A172 (cell line): ENCODE measurements around the gene SPTSSB. TPM values are rescaled to one million over a fixed set of nuclear protein-coding genes. Genes with fewer than 3 reads are reported as not detected.
A peak's percentile ranks its signal among the peaks of the same experiment; 100 is the strongest.

ENCODE experiments used
- DNase-seq: peaks from one replicate; pipeline ENCODE4 v3.0.0-alpha.2; 2015; ENCODE audit warnings: low spot score
- total RNA-seq: library from RNA; depleted of rRNA; stranded (reverse); fragments of >200 nt; shearing (Covaris generic); gene quantifications from 2 replicates; pipeline ENCODE4 v1.2.3, GENCODE V29; 2014

The SPTSSB gene
- total RNA-seq, 1 experiment from 2014 or later: not detected

DNA sequence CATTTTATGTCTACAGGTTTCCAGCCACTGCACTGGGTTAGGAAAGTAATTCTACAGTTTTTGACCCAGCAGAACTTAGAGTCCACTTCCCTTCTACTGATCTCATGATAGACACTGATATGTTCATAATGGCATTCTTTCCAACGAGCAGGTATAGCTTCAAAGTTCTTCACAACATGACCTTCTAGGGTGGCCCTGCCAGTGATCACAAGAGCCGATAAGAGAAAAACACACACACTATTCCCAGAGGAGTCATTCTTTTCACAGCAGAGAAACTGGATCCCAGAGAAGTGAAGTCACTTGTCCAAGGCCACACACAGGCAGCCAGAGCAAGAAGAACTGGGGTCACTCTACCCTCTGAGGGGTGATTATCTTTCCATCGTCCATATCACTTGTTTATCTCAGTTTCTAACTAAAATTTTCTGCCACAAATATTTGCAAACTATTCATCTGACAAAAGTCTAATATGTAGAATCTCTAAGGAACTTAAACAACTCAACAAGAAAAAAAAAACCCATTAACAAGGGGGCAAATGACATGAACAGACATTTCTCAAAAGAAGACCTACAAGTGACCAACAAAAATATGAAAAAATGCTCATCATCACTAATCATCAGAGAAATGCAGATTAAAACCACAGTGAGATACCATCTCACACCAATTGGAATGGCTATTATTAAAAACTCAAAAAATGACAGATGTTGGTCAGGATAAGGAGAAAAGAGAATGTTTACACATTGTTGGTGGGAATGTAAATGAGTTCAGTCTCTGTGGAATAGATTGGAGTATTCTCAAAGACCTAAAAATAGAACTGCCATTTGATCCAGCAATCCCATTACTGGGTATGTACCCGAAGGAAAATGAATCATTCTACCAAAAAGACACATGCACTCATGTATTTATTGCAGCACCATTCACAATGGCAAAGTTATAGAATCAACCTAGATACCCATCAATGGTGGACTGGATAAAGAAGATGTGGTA, 31.5 kb downstream of the SPTSSB start:
- DNase-seq: no peak

DNA sequence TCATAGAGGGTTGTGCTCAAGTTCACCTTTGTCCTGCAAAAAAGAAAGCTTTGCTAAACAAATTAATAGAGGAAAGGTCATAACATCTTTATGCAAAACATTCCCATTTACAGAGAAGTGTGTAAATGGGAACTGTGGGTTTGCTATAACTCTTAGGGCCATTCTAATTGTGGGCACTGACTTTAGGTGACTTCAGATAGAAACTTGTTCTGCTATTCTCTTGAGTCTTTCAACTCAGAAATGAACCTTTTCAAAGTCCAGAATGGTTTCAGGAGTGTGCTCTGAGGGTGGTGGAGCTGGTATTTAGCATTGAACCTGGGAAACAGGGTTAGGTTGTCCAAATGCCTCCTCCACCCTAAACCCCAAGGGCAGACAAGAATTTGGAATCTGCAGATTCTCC, 34.0 kb downstream of the SPTSSB start:
- no peak for DNase-seq

DNA sequence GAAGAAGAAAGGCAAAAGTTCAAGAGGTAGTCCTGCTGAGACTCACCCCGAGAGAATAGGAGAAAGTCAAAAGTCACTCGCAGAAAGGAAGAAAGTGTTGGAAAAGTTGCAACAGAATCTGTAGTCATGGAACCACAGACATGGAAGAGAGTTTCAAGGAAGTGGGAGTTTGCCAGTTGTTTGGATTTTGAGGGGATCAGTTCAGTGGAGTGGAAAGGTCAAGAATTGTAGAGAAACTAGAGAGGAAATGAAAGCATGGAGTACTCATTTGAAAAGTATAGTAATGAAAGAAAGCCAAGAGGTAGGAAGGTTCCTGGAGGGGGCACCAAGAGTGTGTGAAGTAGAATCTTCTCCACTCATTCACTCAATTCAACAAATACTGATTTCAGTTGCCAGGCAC, 34.7 kb downstream of the SPTSSB start:
- DNase-seq: no peak

DNA sequence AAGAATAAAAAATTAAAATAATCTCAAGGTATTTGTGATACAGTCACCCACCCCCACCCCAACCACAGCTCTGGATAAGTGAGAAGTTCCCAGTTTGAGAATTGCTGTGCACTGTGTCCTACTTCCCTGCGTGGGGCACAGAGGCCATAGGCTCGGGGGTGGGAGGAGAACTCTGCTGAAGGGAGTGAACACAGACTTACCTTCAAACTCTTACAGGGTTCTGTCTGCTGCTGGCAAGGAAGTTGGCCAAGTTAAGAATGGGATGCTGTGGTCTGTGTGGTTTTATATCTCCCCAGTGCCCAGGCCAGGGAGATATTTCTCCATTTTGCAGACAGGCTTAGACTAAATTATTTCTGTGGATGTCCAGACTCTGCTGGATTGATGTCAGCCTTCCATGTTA, 37.6 kb downstream of the SPTSSB start:
- no peak for DNase-seq

DNA sequence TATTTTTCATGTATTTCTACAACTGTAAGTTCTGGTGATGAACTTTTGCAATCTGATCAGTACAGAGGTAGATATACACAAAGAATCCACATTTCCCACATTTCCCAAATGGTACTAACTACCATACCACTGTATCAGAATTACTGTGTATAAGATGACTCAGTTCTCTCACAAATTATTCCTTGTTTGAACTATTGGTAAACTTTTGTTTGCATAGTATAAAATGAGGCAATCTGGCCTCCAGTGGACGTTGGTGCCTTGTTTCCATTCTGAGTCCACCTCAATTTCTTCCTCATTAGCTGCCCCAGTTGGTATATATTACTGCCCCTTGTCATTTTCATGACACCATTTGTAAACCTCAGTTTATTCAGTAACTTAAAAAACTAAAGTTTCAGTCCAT, 38.5 kb downstream of the SPTSSB start:
- no peak for DNase-seq

DNA sequence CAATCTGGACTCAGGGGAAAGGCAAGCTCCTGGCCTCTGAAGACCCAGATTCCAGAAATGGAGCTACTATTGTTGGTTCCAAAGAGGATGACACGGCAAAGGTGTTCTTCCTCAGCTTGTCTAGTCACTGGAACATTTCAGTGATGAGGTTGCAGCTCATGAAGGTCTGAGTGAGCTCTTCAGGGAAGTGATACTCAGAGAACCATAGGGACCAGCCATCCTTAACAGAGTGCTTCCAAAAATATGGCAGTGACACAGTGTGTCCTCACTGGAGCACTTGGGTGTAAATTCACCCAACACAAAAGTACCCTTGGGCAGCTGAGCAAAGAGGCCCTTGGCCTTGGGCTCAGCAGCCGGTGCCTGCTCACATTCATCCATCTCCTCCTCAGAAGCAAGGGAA, 46.3 kb downstream of the SPTSSB start:
- no peak for DNase-seq

DNA sequence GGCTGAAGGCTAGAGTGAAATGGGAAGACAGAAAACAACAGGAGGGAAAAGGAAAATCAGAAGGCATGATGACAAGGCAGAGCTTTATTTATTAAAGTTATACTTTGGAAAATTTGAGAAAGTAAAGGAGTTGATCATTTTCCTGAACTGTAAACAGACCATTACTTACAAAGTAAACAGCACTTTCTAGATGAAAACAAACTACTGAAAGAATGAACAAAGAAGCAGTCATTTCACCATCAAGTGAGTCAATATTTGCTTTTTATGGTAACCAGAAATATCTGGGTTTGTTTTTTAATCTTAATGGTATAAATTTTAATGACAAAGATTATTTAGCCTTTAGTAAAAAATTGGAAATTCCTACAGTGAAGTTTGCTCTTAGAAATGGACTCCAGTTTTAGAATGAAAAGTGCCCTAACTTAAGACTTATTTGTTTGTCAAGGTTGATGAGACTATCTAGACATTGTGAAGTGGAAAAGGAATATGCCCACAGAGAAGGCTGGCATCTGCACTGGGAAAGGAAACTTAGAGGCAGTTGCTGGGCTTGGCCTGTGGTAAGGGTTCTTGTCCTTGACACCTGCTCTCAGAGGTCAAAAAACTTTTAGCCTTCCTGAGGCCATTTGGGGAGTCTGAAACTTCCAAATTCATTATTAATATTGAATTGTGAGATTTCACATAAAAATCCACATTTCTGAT, 47.2 kb downstream of the SPTSSB start:
- DNase-seq: no peak

DNA sequence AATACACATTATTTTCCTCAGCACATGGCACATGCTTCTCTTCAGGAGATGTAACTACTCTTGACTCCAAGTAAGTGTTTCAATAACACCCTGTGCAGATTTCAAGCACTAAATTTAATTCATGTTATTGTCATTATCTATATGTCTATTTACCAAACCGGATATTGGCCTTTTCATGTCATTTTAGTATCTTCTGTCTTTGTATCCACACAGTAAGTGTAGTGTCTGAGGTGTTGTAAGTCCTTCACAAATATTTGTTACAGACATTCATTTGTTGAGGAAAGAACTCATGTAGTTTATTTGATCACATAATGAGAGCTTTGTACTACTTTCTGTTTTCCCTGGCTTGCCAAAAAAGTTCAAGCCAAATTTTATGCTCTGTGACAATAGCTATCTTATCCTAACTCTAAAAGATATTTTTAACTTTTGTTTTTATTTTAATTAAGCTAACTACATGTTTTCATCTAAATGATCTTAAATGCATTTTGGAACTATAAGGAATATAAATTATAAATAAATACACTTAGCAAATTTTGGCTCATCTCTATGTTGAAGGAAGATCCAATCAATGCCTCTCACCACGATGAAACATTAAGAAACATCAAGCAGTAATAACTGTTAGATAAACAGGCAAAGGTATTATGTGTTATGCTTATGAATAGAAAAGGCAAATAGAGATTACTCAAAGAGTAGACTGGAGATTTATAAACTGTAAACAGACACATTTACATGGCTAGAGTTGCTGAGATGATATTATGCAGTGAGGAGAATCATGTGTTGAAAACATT, 48.3 kb downstream of the SPTSSB start:
- no peak for DNase-seq

DNA sequence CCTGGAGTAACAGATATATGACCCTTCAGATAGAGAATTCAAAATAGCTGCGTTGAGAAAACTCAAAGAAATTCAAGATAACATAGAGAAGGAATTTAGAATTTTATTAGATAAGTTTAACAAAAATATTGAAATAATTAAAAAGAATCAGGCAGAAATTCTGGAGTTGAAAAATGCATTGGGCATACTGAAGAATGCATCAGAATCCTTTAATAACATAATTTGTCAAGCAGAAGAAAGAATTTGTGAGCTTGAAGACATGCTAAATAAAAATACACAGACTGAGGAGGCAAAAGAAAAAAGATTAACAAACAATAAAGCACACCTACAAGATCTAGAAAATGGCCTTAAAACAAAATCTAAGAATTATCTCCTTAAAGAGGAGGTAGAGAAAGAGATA, 50.5 kb downstream of the SPTSSB start:
- DNase-seq: no peak

DNA sequence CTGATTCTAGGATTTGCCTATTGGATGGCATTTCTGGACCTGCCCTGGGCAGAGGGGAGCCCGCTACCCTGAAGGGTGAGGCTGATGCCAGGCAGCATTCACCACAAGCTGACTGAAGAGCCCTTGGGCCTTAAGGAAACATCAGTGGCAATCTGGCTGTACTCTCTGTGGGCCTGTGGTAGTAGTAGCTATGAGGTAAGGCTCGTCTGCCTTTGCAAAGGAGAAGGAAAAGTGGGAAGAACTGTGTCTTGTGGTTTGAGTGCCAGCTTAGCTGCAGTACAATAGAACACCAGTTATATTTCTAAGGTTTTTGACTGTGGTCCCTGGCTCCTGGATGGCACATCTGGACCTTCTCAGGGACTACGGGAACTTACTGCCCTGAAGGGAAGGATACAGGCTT, 51.5 kb downstream of the SPTSSB start:
- DNase-seq: no peak

DNA sequence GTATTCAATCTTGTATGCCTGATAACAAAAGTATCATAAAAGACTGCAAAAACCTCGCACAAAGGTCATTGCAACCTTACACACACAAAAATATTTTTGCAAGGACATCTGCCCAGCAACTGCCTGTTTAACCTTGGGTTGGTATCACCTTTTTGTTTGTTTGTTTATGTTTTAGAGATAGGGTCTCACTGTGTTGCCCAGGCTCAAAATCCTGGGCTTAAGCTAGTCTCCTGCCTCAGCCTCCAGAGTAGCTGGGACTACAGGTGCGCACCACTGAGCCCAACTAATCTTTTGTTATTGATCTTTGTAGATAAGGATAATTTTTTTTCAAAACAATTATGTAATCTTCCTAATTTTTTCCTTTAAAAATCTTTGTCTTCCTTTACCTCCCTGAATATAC, 54.2 kb downstream of the SPTSSB start:
- DNase-seq: no peak

DNA sequence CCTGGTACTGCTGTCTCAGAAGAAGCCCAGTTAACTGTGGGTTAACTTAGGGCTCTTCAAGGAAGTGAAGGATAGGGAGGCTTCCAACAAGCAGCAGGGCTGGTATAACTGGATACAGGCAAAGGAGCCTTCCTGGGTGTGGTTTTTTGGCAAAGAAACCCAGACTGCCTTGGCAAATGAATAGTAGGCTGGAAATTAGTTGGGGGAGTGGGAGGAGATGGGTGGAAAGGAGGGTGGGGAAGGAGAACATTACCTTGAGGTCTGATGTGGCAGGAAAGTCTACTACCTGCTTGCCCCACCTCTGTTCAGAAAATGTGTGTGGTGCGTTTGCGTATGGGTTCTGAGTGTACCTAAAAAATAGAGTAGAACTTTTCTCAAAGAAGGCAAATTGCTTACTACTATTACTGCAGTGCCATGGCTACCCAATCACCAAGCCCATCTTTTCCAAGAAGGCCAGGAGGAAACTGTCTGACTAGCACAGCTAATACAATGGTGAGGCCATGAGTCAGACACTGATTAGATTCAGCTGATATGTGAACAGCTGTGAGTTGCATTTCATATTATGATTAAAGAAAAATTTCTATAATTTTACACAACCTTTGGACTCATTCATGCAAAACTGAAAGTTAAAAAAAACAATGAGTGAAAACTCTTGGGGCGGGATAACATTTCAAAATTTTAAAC, 55.2 kb downstream of the SPTSSB start:
- peak; percentile 51 for DNase-seq

DNA sequence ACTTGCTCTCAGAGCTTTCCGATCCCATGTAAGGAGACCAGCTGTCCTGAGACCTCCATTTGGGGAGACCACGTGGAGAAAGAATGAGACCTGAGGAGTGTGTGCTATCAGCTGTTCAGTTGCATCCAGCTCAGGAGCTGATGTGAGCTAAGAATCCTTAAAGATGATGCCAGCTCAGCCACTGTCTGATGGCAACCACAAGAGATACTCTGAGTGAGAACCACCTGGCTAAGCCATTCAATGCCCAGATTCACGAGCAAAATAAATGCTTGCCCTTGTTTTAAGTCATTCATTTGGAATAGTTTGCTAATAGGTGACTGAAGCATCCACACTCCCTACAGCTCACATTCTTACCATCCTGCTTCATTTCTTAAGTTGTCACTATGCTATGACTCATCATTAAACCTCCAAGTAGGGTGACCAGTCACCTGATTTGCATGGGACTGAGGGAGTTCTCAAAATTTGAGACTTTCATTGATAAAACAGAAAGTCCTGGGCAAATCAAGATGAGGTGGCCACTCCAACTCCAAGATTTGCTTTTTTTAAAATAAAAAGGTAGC, 56.4 kb downstream of the SPTSSB start:
- peak; percentile 61 for DNase-seq

DNA sequence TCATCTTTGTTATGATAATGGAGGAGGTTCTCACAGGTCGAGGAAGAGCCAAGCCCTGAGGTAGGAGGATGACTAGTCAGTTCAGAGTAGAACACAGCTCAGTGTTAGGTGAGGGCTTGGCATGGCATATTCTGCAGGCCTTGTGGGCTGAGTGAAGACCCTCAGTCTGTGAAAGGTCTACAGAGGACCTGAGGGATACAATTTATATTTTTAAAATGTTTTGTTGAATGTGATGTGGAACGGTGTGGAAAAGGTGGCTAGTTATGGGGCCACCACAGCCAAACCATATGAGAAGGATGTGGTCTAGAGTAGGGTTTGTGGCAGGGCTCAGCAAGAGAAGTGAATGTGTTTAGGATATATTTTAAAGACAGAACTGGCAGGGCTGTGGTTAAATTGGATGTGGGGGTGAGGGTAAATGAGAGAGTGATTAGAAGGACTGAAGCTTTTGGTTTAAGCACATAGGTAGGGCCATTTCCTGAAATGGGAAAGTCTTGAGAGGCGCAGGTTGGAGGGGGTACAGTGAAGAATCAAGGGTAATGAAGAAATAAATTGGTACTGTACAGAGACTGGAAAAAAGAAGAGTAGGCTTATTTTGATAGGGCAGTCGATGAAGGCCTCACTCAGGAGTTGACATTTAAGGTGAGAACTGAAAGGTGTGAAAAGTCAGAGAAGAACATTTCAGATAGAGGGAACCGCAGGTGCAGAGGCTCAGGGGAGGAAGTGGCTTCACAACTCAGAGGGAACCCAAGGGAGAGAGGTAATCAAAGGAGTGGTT, 60.5 kb downstream of the SPTSSB start:
- DNase-seq: no peak

DNA sequence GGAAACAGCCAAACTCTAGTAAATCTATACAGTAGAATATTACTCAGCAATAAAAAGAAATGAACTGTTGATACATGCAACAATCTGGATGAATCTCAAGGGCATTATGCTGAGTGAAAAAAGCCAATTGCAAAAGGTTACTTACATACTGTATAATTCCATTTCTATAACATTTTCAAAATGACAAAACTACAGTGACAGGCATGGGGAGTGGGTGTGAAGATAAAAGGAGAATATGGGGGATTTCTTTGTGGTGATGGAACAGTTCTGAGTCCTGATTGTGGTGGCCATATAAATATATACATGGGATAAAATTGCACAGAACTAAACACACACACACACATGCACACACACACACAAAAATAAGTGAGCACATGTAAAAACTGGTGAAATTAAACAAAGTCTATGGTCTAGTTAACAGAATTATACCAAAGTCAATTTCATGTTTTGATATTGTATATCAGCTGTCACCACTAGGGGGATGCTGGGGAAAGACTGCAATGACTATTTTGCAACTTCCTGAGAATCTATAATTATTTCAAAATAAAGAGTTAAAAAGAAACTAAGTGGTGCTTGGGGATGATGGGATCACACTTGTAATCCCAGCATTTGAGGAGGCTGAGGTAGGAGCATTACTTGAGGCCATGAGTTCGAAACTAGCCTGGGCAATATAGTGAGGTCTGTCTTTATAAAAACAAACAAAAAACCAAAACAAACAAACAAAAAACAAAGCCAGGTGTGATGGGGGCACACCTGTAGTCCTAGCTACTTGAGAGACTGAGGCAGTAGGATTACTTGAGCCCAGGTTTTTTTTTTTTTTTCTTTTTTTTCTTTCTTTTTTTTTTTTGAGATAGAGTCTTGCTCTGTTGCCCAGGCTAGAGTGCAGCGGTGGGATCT, 66.0 kb downstream of the SPTSSB start:
- DNase-seq: no peak

DNA sequence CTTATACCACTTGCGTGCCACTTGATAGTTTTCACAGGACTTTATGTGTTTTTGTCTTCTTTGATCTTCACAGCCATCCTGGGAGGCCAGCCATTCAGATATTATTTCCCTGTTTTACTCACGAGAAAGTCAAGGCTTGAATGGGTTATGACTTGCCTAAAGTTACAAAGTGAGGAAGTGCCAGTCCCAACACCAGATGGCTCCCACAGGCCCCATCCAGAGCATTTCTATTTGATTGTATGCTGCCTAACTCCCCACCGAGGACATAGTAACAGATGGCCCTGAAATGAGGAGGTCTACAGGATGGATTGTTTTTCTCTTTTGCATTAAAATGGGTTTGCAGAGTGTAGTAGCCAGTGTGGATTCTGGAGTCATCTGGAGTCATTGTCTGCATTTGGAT, 74.5 kb downstream of the SPTSSB start:
- DNase-seq: no peak

DNA sequence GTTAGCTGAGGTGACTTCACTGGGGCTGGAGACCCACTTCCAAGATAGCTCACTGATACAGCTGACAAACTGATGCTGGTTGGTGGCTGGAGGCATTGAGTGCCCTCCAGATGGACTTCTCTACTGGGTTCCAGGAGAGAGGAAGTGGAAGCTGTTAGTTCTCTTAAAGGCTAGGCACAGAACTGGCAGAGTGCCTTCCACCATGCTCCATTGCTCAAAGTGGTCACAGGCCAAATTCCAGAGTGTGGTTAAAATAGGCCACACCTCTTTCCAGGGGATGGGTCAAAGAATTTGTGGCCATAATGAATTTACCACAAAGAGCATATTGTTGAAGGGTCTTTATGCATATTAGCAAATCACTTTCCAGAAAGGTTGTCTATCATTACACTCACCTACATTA, 76.0 kb downstream of the SPTSSB start:
- peak; percentile 32 for DNase-seq
